Activated CD4-positive, CD25-positive, alpha-beta regulatory T cell treated with anti-CD3 and anti-CD28 coated beads, Interleukin-2, amount 50 U/mL, for 16 hours (primary cell): ENCODE results near the gene ANGPT4.
"Not testable (repeated sequence)": the region's sequence is repeated elsewhere in the genome, so short reads cannot be mapped to it uniquely, and the experiment has no call there.

Experiments used
- DNase-seq: peaks from one replicate; pipeline ENCODE4 v3.0.0-alpha.2; 2020; ENCODE audit warnings: low read depth, low spot score

The ANGPT4 gene

DNA sequence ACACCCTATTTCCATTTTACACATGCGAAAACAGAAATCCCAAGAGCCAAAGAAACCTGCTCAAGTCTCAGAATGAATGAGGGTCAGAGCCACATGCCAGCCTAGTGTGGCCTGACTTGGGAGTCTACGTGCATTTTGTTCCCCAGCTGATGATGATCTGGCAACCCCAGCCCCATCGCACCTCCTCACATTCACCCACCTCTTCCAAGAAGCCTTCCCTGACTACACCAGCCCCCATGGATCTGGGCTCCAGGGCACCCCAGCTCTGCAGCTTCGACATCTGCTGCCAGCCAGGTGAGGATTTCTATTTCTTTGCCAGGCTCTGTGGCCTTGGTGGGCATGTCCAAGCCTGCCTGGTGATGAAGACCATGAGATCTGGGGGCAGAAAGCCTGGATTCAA is 41.0 kb downstream of the ANGPT4 start:
- DNase-seq = no peak

DNA sequence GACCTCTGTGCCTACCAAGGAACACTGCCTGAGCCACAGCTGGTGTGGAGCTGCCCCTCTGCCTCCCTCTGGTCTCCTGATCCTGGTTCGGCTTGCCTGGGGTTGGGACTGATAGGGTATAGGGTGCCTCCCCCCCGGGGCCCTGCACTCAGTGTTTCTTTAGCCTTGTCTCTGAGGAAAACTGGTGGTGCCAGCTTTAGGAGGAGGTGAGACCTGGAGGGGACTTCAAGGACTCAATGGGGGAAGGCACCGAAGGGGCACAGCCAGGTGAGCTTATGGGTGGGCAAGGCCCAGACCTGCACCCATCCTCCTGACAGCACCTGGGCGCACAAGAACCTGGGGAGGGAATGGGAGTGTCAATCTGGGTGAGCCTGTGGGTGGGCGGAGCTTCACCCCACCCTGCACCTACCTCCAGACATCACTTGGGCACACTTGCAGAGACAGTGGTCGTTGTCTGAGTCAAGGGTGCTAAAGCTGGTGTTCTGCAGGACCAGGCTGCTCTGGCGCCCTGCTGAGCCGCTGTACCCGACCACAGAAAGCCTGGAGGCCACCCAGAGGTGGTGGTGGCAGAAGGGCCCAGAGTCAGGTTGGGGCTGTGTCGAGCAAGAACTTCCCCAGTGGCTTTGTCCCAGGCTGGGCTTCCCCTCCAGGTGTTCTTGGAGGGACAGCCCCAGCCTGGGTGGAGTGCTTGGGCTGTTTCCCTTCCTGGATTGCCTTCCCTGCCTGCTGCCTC is 42.1 kb downstream of the ANGPT4 start:
- DNase-seq = no peak

DNA sequence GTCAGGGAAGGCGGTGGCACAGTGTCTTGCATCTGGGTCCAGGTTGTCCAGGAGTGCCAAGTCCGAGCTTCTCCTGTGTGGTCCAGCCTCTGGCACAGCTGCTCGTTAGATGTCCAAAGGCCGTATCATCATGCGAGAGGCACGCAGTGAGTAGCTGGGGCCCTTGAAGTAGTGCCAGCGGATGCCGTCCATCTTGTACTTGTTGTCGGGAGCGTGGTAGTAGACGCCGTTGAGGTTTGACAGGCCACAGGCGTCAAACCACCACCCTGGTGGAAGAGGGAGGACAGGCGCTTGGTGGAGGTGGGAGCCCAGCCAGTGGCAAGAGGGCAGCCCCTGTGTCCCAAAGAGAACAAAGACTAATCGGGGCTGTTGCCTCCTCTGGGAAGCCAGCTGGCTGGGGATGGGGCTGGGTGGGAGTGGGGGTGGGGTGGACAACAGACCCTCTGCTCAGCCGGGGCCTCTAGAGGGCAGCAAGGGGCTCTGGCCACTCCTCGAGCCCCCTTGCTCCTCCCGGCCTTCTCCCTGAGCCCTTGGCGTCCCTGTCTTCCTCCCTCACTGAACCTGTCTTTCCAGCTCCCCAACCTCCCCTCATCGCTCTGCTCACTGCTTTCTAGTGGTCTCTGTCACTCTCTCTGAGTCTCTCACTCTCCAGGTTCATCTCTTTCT is 43.1 kb downstream of the ANGPT4 start:
- no peak for DNase-seq

DNA sequence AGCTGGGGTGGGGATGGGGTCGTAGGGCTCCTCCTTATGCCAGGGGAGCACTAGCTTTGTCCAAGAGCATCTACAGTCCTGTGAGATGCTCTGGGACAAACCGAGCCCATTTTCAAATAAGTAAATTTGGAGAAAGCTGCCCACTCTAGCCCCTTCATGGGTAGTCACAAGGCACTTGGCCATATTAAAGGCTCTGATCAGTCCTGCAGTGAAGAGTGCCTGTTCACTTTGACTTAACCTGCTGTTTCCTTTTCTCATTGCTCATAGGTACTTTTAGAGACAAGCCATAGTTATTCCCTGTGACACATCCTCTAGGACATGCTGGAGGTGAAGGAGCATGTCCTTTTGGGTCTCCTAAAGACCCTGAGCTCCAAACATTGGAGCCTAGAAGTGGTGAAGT is 44.2 kb downstream of the ANGPT4 start:
- no peak for DNase-seq

DNA sequence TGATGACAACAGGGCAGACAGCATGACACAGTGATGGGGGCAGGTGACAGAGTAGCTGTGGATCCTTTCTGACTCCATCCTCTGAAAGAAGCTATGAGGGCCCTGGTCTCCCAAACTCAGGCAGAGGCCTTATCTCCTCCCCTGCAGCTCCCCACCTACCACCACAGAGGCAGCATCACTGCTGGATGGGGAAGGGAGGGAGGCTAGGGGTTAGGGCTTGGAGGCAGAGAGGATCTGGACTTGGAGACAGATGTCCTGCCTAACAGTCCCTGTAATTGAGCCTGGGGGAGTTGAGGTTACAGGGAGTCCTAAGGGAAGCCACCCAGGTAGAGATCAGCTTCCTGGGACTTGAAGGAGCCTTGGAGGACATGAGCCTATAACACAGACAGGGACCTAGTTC is 44.7 kb downstream of the ANGPT4 start:
- DNase-seq = no peak

DNA sequence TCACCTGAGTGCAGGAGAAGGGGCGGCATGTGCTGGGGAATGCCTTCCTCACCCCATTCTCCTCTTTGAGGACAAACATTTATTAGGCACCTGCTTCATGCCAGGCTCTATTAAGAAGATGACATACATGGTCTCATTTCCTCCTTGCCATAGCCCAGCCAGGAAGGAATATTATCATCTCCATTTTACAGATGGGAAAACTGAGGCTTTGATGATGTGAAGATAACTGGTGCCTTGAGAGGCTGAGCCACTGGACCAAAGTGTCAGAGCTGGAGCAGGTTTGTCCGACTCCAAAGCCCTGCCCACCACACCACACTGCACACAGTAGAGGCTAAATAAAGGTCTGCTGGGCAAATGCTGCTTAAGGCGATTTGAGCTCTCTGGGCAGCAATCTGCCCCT is 45.4 kb downstream of the ANGPT4 start:
- no peak for DNase-seq

DNA sequence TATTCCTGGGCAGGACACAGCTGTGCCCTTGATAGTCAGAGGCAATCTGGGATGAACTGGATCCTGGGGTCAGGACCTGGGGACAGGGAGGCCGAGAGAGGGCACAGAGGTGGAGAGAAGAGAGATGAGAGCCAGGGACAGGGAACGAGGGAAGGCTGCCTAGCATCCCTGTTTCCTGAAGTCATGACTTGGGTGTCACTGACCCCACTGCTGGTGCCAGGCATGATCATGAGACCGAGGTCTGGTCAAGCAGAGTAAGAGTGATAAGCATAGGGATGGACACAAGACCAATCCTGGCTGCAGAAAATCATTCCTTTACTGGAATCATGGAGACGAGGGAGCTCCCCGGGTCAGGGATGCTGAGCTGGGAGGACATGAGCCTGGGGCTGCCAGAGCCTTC is 46.5 kb downstream of the ANGPT4 start:
- DNase-seq = no peak

DNA sequence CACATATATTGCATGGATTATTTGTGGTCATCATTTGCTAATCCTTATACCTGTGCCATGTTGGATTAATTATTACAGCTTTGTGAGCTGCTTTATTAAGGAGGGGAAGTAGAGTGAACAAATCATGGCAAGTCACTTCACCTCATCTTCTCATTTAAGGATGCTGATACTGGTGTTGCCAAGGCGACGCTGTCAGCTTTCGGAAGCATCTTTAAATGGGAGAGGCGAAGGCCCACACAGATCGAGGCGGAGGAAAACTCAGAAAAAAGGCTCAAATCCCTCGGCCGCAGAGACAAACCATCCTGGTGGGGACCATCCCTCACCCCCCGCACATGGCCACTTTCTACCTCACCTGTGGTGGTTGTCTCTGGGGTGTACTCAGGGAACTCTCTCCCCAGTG is 47.9 kb downstream of the ANGPT4 start:
- DNase-seq = no peak

DNA sequence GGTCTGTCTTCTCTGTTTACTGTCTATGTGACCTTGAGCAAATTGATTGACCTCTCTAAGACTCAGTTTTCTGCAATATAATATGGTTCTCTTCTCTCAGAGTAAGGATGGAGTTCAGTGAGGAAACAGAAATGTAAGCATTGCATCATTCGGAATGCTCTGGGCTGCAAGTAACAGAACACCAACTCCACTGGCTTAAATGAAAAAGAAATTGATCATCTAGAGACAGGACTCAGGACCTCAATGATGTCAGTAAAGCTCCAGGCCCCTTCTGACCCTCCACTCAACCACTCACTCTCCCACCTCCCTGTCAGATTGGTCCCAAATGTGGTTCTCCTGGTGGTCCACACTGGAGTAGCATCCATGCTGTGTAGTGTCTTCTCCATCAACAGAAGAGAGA is 50.7 kb downstream of the ANGPT4 start:
- DNase-seq = no peak

DNA sequence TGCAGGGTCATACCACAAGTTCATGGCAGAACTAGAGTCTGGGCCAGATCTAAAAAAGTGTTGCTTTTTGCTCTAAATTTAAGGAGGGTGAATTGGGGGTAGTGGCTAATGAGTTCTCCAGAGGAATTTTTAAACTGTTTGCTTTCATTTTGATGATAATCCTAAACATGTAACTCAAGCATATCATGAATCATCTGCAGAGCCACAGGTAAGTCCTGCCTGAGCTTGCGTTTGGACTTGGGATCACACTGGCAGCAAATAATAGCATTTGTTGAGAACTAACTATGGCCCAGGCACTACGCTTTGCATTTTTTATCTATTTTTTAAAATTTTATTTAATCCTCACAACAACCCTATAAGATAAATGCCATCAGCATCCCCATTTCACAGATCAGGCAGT is 55.2 kb downstream of the ANGPT4 start:
- no peak for DNase-seq

DNA sequence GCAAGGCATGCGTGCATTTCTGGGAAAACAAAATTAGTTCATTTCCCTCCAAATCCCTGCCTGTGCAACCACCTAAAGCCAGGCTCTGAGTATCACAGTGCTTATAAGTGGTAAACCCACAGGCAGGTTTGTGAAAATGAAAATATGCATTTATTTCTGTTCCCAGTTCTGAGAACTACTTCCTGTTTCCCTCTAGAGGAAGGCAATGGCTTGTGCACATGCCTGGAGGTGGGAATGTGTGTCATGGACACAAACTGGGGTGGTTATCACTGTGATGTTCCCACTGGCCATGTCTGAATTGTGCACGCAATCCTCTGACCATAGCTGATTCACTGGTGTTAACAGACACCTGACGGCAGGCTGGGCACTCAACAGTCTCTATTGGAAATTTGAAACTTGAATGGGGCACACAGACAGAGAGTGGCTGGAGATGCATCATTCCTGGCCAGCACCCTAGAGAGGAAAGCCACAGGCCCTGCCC is 56.3 kb downstream of the ANGPT4 start:
- DNase-seq = no peak

DNA sequence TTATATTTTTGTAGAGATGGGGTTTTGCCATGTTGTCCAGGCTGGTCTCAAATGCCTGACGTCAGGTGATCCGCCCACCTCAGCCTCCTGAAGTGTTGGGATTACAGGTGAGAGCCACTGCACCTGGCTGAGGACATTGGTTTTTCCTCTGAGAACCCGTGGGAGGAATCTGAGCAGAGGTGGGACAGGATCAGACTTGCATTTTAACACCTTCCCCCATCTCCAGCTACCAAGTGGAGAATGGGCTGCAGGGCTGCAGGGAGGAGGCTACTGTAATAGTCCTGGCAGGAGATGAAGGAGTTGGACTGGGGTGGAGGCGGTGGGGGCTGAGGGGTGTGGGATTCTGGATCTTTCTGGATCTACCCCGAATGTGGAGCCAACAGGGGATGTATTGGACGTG is 58.1 kb downstream of the ANGPT4 start:
- no peak for DNase-seq

DNA sequence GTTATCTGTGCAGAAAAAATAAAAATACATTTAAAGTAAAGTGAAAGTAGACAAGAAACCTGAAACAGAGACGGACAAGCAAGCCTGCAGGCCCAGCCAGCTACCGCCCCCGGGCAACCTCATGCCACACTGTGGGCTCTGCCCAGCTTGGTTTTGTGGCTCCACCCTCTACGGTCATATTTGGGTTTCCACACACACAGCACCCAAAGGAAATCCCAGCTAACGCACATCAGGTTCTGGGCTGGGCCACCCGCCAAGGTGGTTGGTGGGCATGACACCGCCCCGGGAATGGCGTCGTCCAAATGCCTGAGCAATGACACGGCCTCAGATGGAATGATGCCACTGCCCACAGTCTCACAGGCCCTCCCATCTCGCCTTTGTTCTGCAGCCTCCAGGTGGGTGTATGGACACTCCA is 59.8 kb downstream of the ANGPT4 start:
- no peak for DNase-seq

DNA sequence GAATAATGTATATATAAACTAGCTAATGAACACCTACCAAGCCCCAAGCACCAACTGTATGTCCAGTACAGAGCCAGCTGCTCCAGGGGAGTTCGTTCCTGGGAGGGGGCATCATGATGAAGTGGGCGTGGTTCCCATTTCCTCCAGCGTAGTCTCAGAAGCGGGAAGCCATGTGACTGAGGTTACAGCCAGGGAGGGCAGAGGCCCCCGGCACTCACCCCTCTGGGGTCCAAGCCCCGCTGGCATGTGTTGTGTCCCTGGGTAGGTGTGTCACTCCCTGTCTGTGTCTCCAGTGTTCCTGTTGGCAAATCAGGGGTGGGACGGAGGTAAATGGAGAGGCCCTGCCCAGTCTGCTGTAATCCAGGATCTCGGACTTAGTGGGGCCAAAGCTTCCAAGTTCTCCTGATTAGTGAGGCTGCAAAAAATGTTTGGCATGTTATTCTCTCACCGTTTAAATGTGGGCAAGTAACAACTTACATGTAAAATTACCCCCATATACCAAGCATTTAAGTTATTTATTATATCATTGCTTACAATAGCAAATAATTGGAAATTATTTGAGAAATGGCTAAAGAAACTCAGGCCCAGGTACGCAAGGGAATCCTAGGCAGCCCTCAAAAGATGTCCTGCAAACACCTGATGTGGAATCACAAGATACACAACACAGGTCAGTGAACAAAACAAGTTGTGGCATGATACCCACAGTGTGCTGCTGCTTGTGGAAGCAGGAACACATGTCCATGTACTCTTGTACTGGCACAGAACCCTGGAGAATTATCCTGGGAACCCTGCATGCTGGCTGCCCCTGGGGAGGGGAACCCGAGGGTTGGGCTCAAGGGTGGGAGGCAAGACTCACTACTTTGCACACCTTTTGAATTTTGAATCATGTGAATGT is 60.4 kb downstream of the ANGPT4 start:
- no peak for DNase-seq

DNA sequence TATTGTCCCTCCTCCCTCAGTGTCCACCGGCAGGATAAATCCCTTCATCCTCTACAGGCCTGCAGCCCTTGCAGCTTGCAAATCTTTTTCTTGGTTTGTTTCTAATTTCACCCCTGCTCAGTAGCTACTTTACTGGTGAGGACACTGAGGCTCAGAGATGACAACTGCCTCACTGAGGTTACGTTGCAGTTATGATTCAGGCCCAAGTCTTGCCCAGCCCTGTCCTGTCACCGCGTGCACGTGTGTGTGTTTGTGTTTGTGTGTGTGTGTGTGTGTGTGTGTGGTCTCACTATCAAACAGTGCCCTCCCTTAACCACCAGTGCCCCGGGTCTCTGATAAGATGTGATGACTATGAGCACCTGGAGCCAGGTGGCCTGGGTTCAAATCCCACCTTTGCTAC is 61.5 kb downstream of the ANGPT4 start:
- DNase-seq = no peak

DNA sequence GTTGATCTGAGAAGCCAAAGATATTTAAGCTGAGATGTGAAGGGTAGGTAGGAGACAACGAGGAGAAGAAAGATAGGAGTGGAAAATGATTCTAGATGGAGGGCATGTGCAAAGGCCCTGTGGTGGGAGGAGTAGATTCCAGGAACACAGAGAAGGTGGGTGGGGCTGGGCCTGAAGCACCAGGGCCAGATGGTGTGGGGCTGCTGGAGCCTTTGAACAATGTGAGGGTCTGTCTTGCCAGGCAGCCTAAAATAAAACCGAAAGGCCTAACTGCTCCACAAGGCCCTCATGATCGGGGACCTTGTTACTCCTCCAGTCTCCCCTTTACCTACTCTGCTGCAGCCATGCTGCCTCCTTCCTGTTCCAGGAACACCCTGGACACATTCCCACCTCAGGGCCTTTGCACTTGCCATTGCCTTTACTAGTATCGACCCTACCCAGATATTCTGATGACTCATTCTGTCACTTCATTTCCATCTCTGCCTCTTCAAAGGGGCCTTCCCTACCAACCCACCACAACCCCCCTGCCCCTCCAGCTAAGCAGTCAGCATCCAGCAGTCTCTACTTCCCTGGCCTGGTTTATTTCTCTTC is 62.6 kb downstream of the ANGPT4 start:
- no peak for DNase-seq

DNA sequence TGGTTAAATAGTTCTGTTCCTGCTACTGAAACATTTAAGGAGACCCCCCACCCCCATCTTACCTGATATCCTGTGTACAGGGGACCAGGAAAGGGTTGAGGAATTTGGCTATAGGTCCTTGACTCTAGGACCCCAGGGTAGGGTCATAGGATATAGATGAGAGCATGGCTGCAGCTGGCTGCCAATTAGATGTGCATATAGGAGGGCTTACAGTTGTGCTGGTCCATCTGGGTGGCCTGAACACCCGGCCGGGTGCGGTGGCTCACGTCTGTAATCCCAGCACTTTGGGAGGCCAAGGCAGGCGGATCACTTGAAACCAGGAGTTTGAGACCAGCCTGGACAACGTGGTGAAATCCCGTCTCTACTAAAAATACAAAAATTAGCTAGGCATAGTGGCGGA is 67.4 kb downstream of the ANGPT4 start:
- DNase-seq = not testable (repeated sequence)

DNA sequence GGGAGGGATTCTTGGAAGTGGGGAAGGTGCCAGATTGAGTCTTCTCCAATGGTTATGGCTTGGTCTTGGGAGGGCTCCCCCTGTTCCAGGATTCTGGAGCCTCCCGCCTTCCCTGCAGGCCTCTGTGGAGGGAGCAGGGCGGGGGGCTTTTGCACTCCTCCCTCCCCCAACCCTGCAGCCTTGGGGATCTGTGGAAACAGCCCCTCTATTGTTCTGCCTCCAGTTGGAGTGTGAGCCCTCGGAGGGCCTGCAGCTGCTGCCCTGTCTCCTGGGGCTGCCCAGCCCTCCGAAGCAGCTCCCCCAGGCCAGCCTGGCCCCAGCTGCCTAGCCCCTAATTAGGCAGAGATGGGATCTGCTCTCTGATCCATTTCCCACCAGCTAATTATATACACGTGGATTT is 67.9 kb downstream of the ANGPT4 start:
- DNase-seq = no peak

DNA sequence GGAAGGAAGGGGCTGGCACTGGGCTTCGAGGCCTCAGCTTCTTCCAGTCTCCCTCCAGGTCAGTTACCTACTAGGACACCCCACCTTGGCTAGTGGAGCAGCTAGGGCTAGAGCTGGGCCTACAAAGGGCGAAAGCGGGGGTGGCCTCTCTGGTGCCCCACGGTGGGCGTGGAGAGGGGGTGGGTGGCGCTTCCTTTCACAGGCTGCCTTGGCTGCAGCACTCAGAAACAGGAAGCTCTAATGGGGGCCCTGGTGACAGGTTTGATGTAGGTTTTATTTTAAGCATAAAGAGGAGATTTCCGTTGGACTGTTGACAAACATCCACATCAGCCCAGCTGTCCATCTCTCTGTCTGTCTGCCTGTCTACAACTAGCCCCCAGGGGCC is 69.2 kb downstream of the ANGPT4 start:
- peak; percentile 37 for DNase-seq

DNA sequence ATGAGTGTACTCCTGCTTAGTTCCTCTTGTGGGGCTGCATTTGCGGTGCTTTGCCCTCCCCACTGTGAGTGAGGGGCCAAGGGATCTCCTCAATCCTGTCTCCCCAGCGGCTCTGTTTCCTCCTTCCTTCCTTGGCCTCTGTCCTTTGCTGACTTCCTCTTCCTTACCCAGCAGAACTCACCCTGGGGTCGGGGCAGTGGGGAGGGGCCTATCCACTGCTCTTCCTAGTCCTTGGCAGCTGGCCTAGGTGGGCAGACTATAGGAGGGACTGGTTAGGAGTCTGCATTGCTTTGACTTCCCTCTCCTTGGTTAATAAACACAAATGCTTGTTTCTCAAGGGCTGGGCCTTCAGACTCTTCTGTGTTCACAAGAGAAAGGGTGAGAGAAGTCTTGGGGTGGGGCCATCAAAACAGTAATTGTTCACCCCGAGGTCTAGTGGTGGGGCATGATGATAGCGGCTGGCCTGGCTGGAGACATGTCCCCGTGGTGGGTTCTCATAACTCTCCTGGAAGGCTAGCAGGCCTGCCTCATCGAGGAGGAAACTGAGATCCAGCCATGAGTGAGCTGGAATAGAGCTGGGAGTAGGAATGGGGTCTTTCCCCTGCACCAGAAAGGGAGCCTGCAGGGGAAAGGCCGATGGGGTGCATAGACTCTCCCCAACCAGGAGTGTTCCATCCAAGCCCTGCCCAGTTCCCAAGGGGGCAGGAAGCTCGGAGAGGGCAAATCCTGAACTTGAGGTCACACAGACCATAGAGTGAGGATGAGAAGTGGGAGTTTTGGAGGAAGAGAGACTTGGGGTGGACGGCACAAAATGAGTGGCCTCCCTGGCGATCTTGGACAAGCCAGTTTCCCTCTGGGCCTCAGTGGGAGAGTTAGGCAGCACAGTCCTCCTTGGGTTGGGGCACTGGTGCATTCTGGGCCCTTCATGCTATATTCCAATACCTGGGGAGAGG is 69.9 kb downstream of the ANGPT4 start:
- DNase-seq = no peak
